Astrocyte (in vitro differentiated cells and primary cell): ENCODE data around the gene CLGN. TPM values are rescaled to one million over a fixed set of nuclear protein-coding genes. Genes with fewer than 3 reads are reported as not detected.

Experiments
- DNase-seq: peaks from one replicate; pipeline ENCODE4 v3.0.0-alpha.2; 2010; ENCODE audit warnings: low read depth
- FAIRE-seq: peaks from 2 replicates; lab custom pipeline; 2011; peaks lifted over from hg19 to GRCh38; lab: Jason Lieb, UNC
- H2AFZ ChIP-seq: 2 replicates; pipeline ENCODE4 v1.6.0; 2012; ENCODE audit warnings: low read depth, low read length, inconsistent platforms
- H3K27ac ChIP-seq: 2 replicates; pipeline ENCODE4 v1.5.1; 2011; ENCODE audit warnings: low read depth, low read length, inconsistent platforms
- H3K27me3 ChIP-seq: 2 replicates; pipeline ENCODE4 v1.6.0; 2011; ENCODE audit warnings: low read length, inconsistent platforms; ENCODE audit not compliant: insufficient read depth
- H3K36me3 ChIP-seq: 2 replicates; pipeline ENCODE4 v1.5.1; 2011; ENCODE audit warnings: low read length, inconsistent platforms; ENCODE audit not compliant: insufficient read depth
- H3K4me1 ChIP-seq: 2 replicates; pipeline ENCODE4 v1.5.1; 2011; ENCODE audit warnings: low read length, inconsistent platforms; ENCODE audit not compliant: insufficient read depth
- H3K4me2 ChIP-seq: 2 replicates; pipeline ENCODE4 v1.6.0; 2012; ENCODE audit warnings: low read length, inconsistent platforms
- H3K4me3 ChIP-seq: 2 replicates; pipeline ENCODE4 v1.5.1; 2011; ENCODE audit warnings: low read depth, mild to moderate bottlenecking, low read length, inconsistent platforms; ENCODE audit not compliant: insufficient read depth
- H3K79me2 ChIP-seq: 2 replicates; pipeline ENCODE4 v1.6.0; 2012; ENCODE audit warnings: mild to moderate bottlenecking, low read length, inconsistent platforms; ENCODE audit not compliant: insufficient read depth
- H3K9ac ChIP-seq: 2 replicates; pipeline ENCODE4 v1.6.0; 2012; ENCODE audit warnings: mild to moderate bottlenecking, low read length, inconsistent platforms
- H3K9me3 ChIP-seq: 2 replicates; pipeline ENCODE4 v1.5.1; 2012; ENCODE audit warnings: low read depth, mild to moderate bottlenecking, low read length, inconsistent platforms; ENCODE audit not compliant: insufficient read depth
- H4K20me1 ChIP-seq: 2 replicates; pipeline ENCODE4 v1.6.0; 2012; ENCODE audit warnings: low read length, inconsistent platforms; ENCODE audit not compliant: insufficient read depth
- H3K27ac Mint-ChIP-seq: one replicate; pipeline ENCODE4 v1.8.0; 2021; ENCODE audit warnings: mild to moderate bottlenecking, mixed read lengths; ENCODE audit not compliant: unreplicated experiment
- H3K27me3 Mint-ChIP-seq: one replicate; pipeline ENCODE4 v1.8.0; 2021; ENCODE audit warnings: low read depth, mixed read lengths; ENCODE audit not compliant: unreplicated experiment
- H3K36me3 Mint-ChIP-seq: one replicate; pipeline ENCODE4 v1.8.0; 2021; ENCODE audit warnings: low read depth, mixed read lengths; ENCODE audit not compliant: unreplicated experiment
- H3K4me1 Mint-ChIP-seq: one replicate; pipeline ENCODE4 v1.8.0; 2021; ENCODE audit warnings: low read depth, mixed read lengths; ENCODE audit not compliant: unreplicated experiment
- H3K4me3 Mint-ChIP-seq: one replicate; pipeline ENCODE4 v1.8.0; 2021; ENCODE audit warnings: mild to moderate bottlenecking, moderate library complexity, mixed read lengths; ENCODE audit not compliant: unreplicated experiment
- H3K9me3 Mint-ChIP-seq: one replicate; pipeline ENCODE4 v1.8.0; 2021; ENCODE audit warnings: mild to moderate bottlenecking, mixed read lengths; ENCODE audit not compliant: unreplicated experiment
- CTCF ChIP-seq: IDR thresholded peaks from 2 replicates; pipeline ENCODE4 v1.5.1; 2011; ENCODE audit warnings: low read depth, mild to moderate bottlenecking, inconsistent platforms, low read length, moderate library complexity; ENCODE audit not compliant: insufficient read depth
- EZH2 ChIP-seq: IDR thresholded peaks from 2 replicates; pipeline ENCODE4 v1.6.1; 2012; ENCODE audit warnings: mild to moderate bottlenecking, low read length, inconsistent platforms; ENCODE audit not compliant: insufficient read depth
- total RNA-seq: library from RNA; stranded (reverse); gene quantifications from 2 replicates; pipeline ENCODE4 v1.2.1, GENCODE V29; 2021

The CLGN gene
- total RNA-seq, 1 donor from 2014 or later: 1.6 TPM

- FAIRE-seq: no peak
- H3K27ac Mint-ChIP-seq: no peak overlapping the region
Observed at GRCh38 chr4:140349816-140350215, 77.6 kb downstream of the CLGN start.

GRCh38 chr4:140346136-140346535, 81.3 kb downstream of the CLGN start:
- Histone ChIP-seq H3K79me2 (no peaks in the 10 kb centered on the region), H3K4me2 (no peak overlapping the region), H3K4me3 (no peak overlapping the region), H3K4me1 (no peaks in the 10 kb centered on the region), H3K27me3 (no peaks in the 10 kb centered on the region), H3K36me3 (no peaks in the 10 kb centered on the region), H3K9me3 (no peaks in the 10 kb centered on the region), H3K9ac (no peak overlapping the region), H4K20me1 (no peaks in the 10 kb centered on the region), H3K27ac (no peak overlapping the region), H2AFZ (no peak overlapping the region)
- TF ChIP-seq CTCF (no peak), EZH2 (no peak)
- no peak for DNase-seq
- Mint-ChIP-seq H3K4me1 (peaks cover 2% of the 10 kb centered on the region), H3K9me3 (no peaks in the 10 kb centered on the region), H3K36me3 (no peaks in the 10 kb centered on the region), H3K27me3 (peaks cover 6% of the 10 kb centered on the region), H3K4me3 (no peak overlapping the region), H3K27ac (no peak overlapping the region)
- no peak for FAIRE-seq

More at GRCh38 chr4:140349816-140350215, 77.6 kb downstream of the CLGN start:
- no peaks in the 10 kb centered on the region for H3K27me3 ChIP-seq
- Mint-ChIP-seq H3K4me1 (peaks cover 4% of the 10 kb centered on the region), H3K36me3 (no peaks in the 10 kb centered on the region), H3K27me3 (peaks cover 7% of the 10 kb centered on the region), H3K9me3 (peaks cover 3% of the 10 kb centered on the region), H3K4me3 (no peak overlapping the region)
- H3K27ac ChIP-seq: no peak overlapping the region
- TF ChIP-seq EZH2 (no peak), CTCF (no peak)
- no peak for DNase-seq
- no peak overlapping the region for H2AFZ ChIP-seq
- H3K36me3 ChIP-seq: no peaks in the 10 kb centered on the region
- no peak overlapping the region for H3K4me3 ChIP-seq
- H3K4me2 ChIP-seq: no peak overlapping the region
- H3K79me2 ChIP-seq: no peaks in the 10 kb centered on the region
- H3K4me1 ChIP-seq: no peaks in the 10 kb centered on the region
- no peaks in the 10 kb centered on the region for H3K9me3 ChIP-seq
- H4K20me1 ChIP-seq: no peaks in the 10 kb centered on the region
- H3K9ac ChIP-seq: no peak overlapping the region

DNA sequence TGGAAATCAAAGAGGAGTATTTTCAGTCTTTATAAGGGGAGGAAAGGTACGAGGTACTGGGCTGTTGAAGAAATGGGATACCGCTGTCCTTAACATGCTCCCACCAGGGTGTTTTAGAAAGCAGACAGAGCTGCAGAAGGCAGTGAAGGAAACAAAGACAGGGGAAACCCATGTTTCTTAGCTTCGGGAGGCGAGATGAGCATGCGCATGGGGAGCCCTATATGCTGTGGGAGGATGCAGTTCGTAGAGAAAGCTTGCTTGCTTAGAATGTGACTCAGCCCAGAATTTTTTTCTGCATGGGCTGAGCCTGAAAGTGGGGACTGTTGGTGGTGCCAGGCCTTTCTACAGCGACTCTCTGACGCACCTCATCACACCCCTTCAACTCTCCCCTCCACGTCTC, 82.8 kb downstream of the CLGN start:
- no peaks in the 10 kb centered on the region for H3K9me3 ChIP-seq
- H3K27ac ChIP-seq: no peak overlapping the region
- no peaks in the 10 kb centered on the region for H3K27me3 ChIP-seq
- FAIRE-seq (no peak), DNase-seq (peak; percentile 18)
- no peak overlapping the region for H3K9ac ChIP-seq
- H4K20me1 ChIP-seq: no peaks in the 10 kb centered on the region
- TF ChIP-seq CTCF (no peak), EZH2 (no peak)
- peak overlapping the region; percentile 50 for H3K4me2 ChIP-seq
- Mint-ChIP-seq H3K4me3 (no peak overlapping the region), H3K9me3 (peaks cover 2% of the 10 kb centered on the region), H3K36me3 (no peaks in the 10 kb centered on the region), H3K27ac (no peak overlapping the region), H3K27me3 (peaks cover 3% of the 10 kb centered on the region), H3K4me1 (peaks cover 2% of the 10 kb centered on the region)
- no peaks in the 10 kb centered on the region for H3K4me1 ChIP-seq
- H2AFZ ChIP-seq: peak overlapping the region; percentile 57
- no peaks in the 10 kb centered on the region for H3K36me3 ChIP-seq
- H3K4me3 ChIP-seq: no peak overlapping the region
- H3K79me2 ChIP-seq: no peaks in the 10 kb centered on the region
